ENCODE results near the gene ELAVL4.
"Not testable (repeated sequence)": the region's sequence is repeated elsewhere in the genome, so short reads cannot be mapped to it uniquely, and the experiment has no call there.

GRCh38 chr1:50166351-50166750 lies 57.6 kb downstream of the ELAVL4 start:
- TF ChIP-seq ZNF174 (CRISPR knock-in tag; IDR thresholded peaks at IDR 0.05); CTCF (IDR thresholded peaks at IDR 0.05 in 2 of 3, conservative IDR thresholded peaks at IDR 0.05 in 1 of 3; ENCODE audit: insufficient read depth in 2 of 3, low read depth in 1 of 3, low read length in 3 of 3); USF2 (CRISPR knock-in tag; IDR thresholded peaks at IDR 0.05); ZKSCAN8 (CRISPR knock-in tag; IDR thresholded peaks at IDR 0.05): not testable (repeated sequence)
